DND-41 (cell line): ENCODE measurements around the gene PTPN7.

ENCODE experiments used
- CTCF ChIP-seq: IDR thresholded peaks from 2 replicates; pipeline ENCODE4 v1.5.1; 2012; ENCODE audit warnings: borderline replicate concordance, low read length, moderate library complexity, mild to moderate bottlenecking; ENCODE audit not compliant: poor library complexity, severe bottlenecking; ENCODE audit errors: extremely low read depth
- EZH2 ChIP-seq: IDR thresholded peaks from 3 replicates; pipeline ENCODE4 v1.6.1; 2012; ENCODE audit warnings: borderline replicate concordance, low read depth, mild to moderate bottlenecking, moderate library complexity, low read length, inconsistent platforms; ENCODE audit not compliant: severe bottlenecking

GRCh38 chr1:202154148-202154765 is 6.1 kb downstream of the PTPN7 start:
- TF ChIP-seq CTCF (no peak), EZH2 (no peak)
